ENCODE results near the gene PCDH9.

The PCDH9 gene

DNA sequence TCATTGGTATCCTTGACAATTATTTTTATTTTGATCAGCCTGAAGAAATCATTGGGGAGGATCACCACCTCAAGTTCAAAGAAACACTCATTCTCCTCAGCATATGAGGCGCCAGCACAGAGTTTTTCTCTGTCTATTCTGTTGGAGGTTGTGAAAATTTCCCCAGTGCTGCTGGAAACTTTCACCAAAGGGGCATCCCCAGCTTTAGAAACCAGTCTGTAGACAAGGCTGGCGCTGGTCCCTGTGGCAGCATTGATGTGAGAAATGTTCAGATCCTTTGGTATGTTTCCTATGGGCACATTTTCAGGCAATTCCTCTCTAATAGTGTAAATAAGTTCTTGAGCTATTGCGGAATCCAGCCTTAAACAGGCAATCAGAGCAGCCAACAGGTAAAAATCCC lies 2.1 kb downstream of the PCDH9 start:
- Histone ChIP-seq H4K20me1 (ENCODE audit: insufficient read depth) (no peaks in the 10 kb centered on the region), H3K36me3 (ENCODE audit: insufficient read depth) (no peaks in the 10 kb centered on the region), H3K4me1 (ENCODE audit: low read depth, poor library complexity, severe bottlenecking) (peaks cover 37% of the 10 kb centered on the region), H3K27ac (no peak overlapping the region), H3K27me3 (ENCODE audit: insufficient read depth, low read depth) (no peaks in the 10 kb centered on the region), H3K79me2 (ENCODE audit: insufficient read depth, low read depth) (no peaks in the 10 kb centered on the region), H2AFZ (ENCODE audit: low read depth) (no peak overlapping the region), H3K4me2 (no peak overlapping the region), H3K4me3 (IDR thresholded peaks at IDR 0.05; ENCODE audit: insufficient read depth, low read depth, low read length) (no peak overlapping the region), H3K9ac (no peak overlapping the region)
- TF ChIP-seq, protein P1, sequence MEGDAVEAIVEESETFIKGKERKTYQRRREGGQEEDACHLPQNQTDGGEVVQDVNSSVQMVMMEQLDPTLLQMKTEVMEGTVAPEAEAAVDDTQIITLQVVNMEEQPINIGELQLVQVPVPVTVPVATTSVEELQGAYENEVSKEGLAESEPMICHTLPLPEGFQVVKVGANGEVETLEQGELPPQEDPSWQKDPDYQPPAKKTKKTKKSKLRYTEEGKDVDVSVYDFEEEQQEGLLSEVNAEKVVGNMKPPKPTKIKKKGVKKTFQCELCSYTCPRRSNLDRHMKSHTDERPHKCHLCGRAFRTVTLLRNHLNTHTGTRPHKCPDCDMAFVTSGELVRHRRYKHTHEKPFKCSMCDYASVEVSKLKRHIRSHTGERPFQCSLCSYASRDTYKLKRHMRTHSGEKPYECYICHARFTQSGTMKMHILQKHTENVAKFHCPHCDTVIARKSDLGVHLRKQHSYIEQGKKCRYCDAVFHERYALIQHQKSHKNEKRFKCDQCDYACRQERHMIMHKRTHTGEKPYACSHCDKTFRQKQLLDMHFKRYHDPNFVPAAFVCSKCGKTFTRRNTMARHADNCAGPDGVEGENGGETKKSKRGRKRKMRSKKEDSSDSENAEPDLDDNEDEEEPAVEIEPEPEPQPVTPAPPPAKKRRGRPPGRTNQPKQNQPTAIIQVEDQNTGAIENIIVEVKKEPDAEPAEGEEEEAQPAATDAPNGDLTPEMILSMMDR (conservative IDR thresholded peaks at IDR 0.05; ENCODE audit: low read depth, low read length), result no peak

- TF ChIP-seq, protein P1 (conservative IDR thresholded peaks at IDR 0.05; ENCODE audit: low read depth, low read length), result no peak
- Histone ChIP-seq H3K36me3 (ENCODE audit: insufficient read depth) (no peaks in the 10 kb centered on the region), H3K27me3 (ENCODE audit: insufficient read depth, low read depth) (no peaks in the 10 kb centered on the region), H2AFZ (ENCODE audit: low read depth) (no peak overlapping the region), H3K4me3 (IDR thresholded peaks at IDR 0.05; ENCODE audit: insufficient read depth, low read depth, low read length) (no peak overlapping the region), H3K4me2 (no peak overlapping the region), H3K9ac (no peak overlapping the region), H3K27ac (no peak overlapping the region), H3K79me2 (ENCODE audit: insufficient read depth, low read depth) (no peaks in the 10 kb centered on the region), H3K4me1 (ENCODE audit: low read depth, poor library complexity, severe bottlenecking) (peaks cover 37% of the 10 kb centered on the region), H4K20me1 (ENCODE audit: insufficient read depth) (no peaks in the 10 kb centered on the region)
Measured at GRCh38 chr13:67227131-67227983, 2.8 kb downstream of the PCDH9 start.

- Histone ChIP-seq H4K20me1 (ENCODE audit: insufficient read depth) (no peaks in the 10 kb centered on the region), H3K4me1 (ENCODE audit: low read depth, poor library complexity, severe bottlenecking) (peaks cover 41% of the 10 kb centered on the region), H3K27ac (no peak overlapping the region), H2AFZ (ENCODE audit: low read depth) (no peak overlapping the region), H3K4me2 (no peak overlapping the region), H3K4me3 (IDR thresholded peaks at IDR 0.05; ENCODE audit: insufficient read depth, low read depth, low read length) (no peak overlapping the region), H3K36me3 (ENCODE audit: insufficient read depth) (no peaks in the 10 kb centered on the region), H3K79me2 (ENCODE audit: insufficient read depth, low read depth) (no peaks in the 10 kb centered on the region), H3K9ac (no peak overlapping the region), H3K27me3 (ENCODE audit: insufficient read depth, low read depth) (no peaks in the 10 kb centered on the region)
- TF ChIP-seq, protein P1 (conservative IDR thresholded peaks at IDR 0.05; ENCODE audit: low read depth, low read length), result no peak
Measured at GRCh38 chr13:67226696-67227095, 3.4 kb downstream of the PCDH9 start.

GRCh38 chr13:67225252-67226159 lies 4.6 kb downstream of the PCDH9 start:
- H3K79me2 ChIP-seq (ENCODE audit: insufficient read depth, low read depth), result no peaks in the 10 kb centered on the region
- peaks cover 44% of the 10 kb centered on the region for H3K4me1 ChIP-seq (ENCODE audit: low read depth, poor library complexity, severe bottlenecking)
- H3K27ac ChIP-seq, result no peak overlapping the region
- H4K20me1 ChIP-seq (ENCODE audit: insufficient read depth), result no peaks in the 10 kb centered on the region
- H3K4me3 ChIP-seq (IDR thresholded peaks at IDR 0.05; ENCODE audit: insufficient read depth, low read depth, low read length), result no peak overlapping the region
- TF ChIP-seq, protein P1 (conservative IDR thresholded peaks at IDR 0.05; ENCODE audit: low read depth, low read length), result no peak
- H3K36me3 ChIP-seq (ENCODE audit: insufficient read depth), result no peaks in the 10 kb centered on the region
- no peak overlapping the region for H2AFZ ChIP-seq (ENCODE audit: low read depth)
- no peak overlapping the region for H3K9ac ChIP-seq
- H3K27me3 ChIP-seq (ENCODE audit: insufficient read depth, low read depth), result no peaks in the 10 kb centered on the region
- no peak overlapping the region for H3K4me2 ChIP-seq

All from KMS-11 (cell line).